Smooth muscle cell (in vitro differentiated cells): Measurements from ENCODE around the gene CD82. TPM values are rescaled to one million over a fixed set of nuclear protein-coding genes. Genes with fewer than 3 reads are reported as not detected.
"Not testable (repeated sequence)": the region's sequence is repeated elsewhere in the genome, so short reads cannot be mapped to it uniquely, and the experiment has no call there.

ENCODE experiments used
- DNase-seq: peaks from one replicate; lab custom pipeline; 2025; ENCODE audit not compliant: unreplicated experiment; lab: John Stamatoyannopoulos, UW
- H2AFZ ChIP-seq: fragments of 200-600 bp; sonication (generic); 2 replicates; pipeline ENCODE4 v1.6.0; 2016; ENCODE audit warnings: antibody characterized with exemption, low read depth, mild to moderate bottlenecking
- H3F3A ChIP-seq: fragments of 200-600 bp; sonication (generic); 2 replicates; pipeline ENCODE4 v1.6.0; 2017; ENCODE audit warnings: antibody characterized with exemption, low read depth
- H3K27ac ChIP-seq: fragments of 200-600 bp; sonication (generic); 2 replicates; pipeline ENCODE4 v1.5.1; 2016; ENCODE audit warnings: low read depth, mild to moderate bottlenecking
- H3K27me3 ChIP-seq: fragments of 200-600 bp; sonication (generic); 2 replicates; pipeline ENCODE4 v1.6.1; 2016; ENCODE audit warnings: low read depth, mild to moderate bottlenecking
- H3K36me3 ChIP-seq: fragments of 200-600 bp; sonication (generic); 2 replicates; pipeline ENCODE4 v1.5.1; 2016; ENCODE audit warnings: low read depth
- H3K4me1 ChIP-seq: fragments of 200-600 bp; sonication (generic); 2 replicates; pipeline ENCODE4 v1.5.1; 2016; ENCODE audit warnings: low read depth
- H3K4me2 ChIP-seq: fragments of 200-600 bp; sonication (generic); 2 replicates; pipeline ENCODE4 v1.6.0; 2016; ENCODE audit warnings: mild to moderate bottlenecking
- H3K4me3 ChIP-seq: fragments of 200-600 bp; sonication (generic); 2 replicates; pipeline ENCODE4 v1.5.1; 2016; ENCODE audit warnings: mild to moderate bottlenecking
- H3K79me2 ChIP-seq: fragments of 200-600 bp; sonication (generic); 2 replicates; pipeline ENCODE4 v1.6.0; 2016; ENCODE audit warnings: low read depth, mild to moderate bottlenecking
- H3K9ac ChIP-seq: fragments of 200-600 bp; sonication (generic); 2 replicates; pipeline ENCODE4 v1.6.0; 2016; ENCODE audit warnings: low read depth
- H3K9me3 ChIP-seq: fragments of 200-600 bp; sonication (generic); replicated peaks from 2 replicates; pipeline ENCODE4 v1.5.1; 2016; ENCODE audit warnings: low read depth
- H4K20me1 ChIP-seq: fragments of 200-600 bp; sonication (generic); 2 replicates; pipeline ENCODE4 v1.6.0; 2016; ENCODE audit warnings: low read depth
- CTCF ChIP-seq: fragments of 200-600 bp; sonication (generic); IDR thresholded peaks from 2 replicates; pipeline ENCODE4 v1.5.1; 2017; ENCODE audit warnings: borderline replicate concordance, mild to moderate bottlenecking, antibody characterized with exemption; ENCODE audit not compliant: insufficient read depth, poor library complexity, severe bottlenecking
- WGBS: methylation state at CpG from one replicate; pipeline ENCODE4 v1.1.7; 2016; ENCODE audit warnings: low lambda C conversion rate; 5-methylcytosine and 5-hydroxymethylcytosine counted together
- polyA plus RNA-seq: library from polyadenylated mRNA; unstranded; fragments of >200 nt; fragmentation: Nextera tagmentation; extraction: Ambion mirVana; gene quantifications from 2 replicates; pipeline ENCODE4 v1.2.1, GENCODE V29; 2016
- total RNA-seq: library from RNA; depleted of rRNA; stranded (reverse); fragments of >200 nt; gene quantifications from 2 replicates; pipeline ENCODE4 v1.2.3, GENCODE V29; 2014

The CD82 gene
- total and polyA plus RNA-seq, 2 experiments from 2014 or later, result 58.6 to 270 TPM

GRCh38 chr11:44645827-44646226 lies 80.4 kb downstream of the CD82 start:
- 83% methylated on average over 3 of the region's 3 CpGs for WGBS
- H3K79me2 ChIP-seq, result no peaks in the 10 kb centered on the region
- no peak overlapping the region for H3K9ac ChIP-seq
- peaks cover 5% of the 10 kb centered on the region for H3K9me3 ChIP-seq
- H4K20me1 ChIP-seq, result no peaks in the 10 kb centered on the region
- H3K4me1 ChIP-seq, result no peaks in the 10 kb centered on the region
- no peaks in the 10 kb centered on the region for H3F3A ChIP-seq
- no peak overlapping the region for H3K4me2 ChIP-seq
- no peaks in the 10 kb centered on the region for H3K36me3 ChIP-seq
- no peak for TF ChIP-seq CTCF
- no peak overlapping the region for H2AFZ ChIP-seq
- H3K4me3 ChIP-seq, result no peak overlapping the region
- H3K27ac ChIP-seq, result no peak overlapping the region
- DNase-seq, result no peak
- H3K27me3 ChIP-seq, result peaks cover 14% of the 10 kb centered on the region

- not testable (repeated sequence) for H3F3A ChIP-seq
- 62% methylated on average over 6 of the region's 6 CpGs for WGBS
Observed at GRCh38 chr11:44647255-44647955, 81.9 kb downstream of the CD82 start.

GRCh38 chr11:44648109-44648508 lies 82.6 kb downstream of the CD82 start:
- Histone ChIP-seq H3K4me2 (no peak overlapping the region), H3K36me3 (no peaks in the 10 kb centered on the region)

More at GRCh38 chr11:44647255-44647955, 81.9 kb downstream of the CD82 start:
- H3K9me3 ChIP-seq, H4K20me1 ChIP-seq, H2AFZ ChIP-seq, H3K4me2 ChIP-seq, H3K27ac ChIP-seq, H3K4me1 ChIP-seq, H3K4me3 ChIP-seq, H3K79me2 ChIP-seq, DNase-seq, H3K36me3 ChIP-seq, H3K9ac ChIP-seq: not testable (repeated sequence)
- peaks cover 14% of the 10 kb centered on the region for H3K27me3 ChIP-seq

GRCh38 chr11:44651535-44652155 lies 86.2 kb downstream of the CD82 start:
- H3K9ac ChIP-seq, result no peak overlapping the region
- no peak overlapping the region for H3K27ac ChIP-seq
- H3K4me1 ChIP-seq, result no peaks in the 10 kb centered on the region
- DNase-seq, result no peak
- H3K4me2 ChIP-seq, result no peak overlapping the region
- no peaks in the 10 kb centered on the region for H3K79me2 ChIP-seq
- no peaks in the 10 kb centered on the region for H4K20me1 ChIP-seq
- H2AFZ ChIP-seq, result no peak overlapping the region
- H3K36me3 ChIP-seq, result no peaks in the 10 kb centered on the region
- peaks cover 19% of the 10 kb centered on the region for H3K27me3 ChIP-seq
- no peak for TF ChIP-seq CTCF
- WGBS, result 91% methylated on average over 15 of the region's 15 CpGs
- H3F3A ChIP-seq, result no peaks in the 10 kb centered on the region
- no peaks in the 10 kb centered on the region for H3K9me3 ChIP-seq
- H3K4me3 ChIP-seq, result no peak overlapping the region

More at GRCh38 chr11:44648109-44648508, 82.6 kb downstream of the CD82 start:
- no peak for DNase-seq
- Histone ChIP-seq H3K9me3 (peaks cover 5% of the 10 kb centered on the region), H3K27ac (no peak overlapping the region), H3K4me1 (no peaks in the 10 kb centered on the region), H4K20me1 (no peaks in the 10 kb centered on the region), H3K9ac (no peak overlapping the region), H3K4me3 (no peak overlapping the region), H2AFZ (no peak overlapping the region), H3F3A (no peaks in the 10 kb centered on the region), H3K27me3 (peaks cover 16% of the 10 kb centered on the region), H3K79me2 (no peaks in the 10 kb centered on the region)
- no peak for TF ChIP-seq CTCF
- 68% methylated on average over 1 of the region's 1 CpG for WGBS
